Stomach (tissue), 4 donors: ENCODE measurements around the gene MTMR8.

Experiments used
- EP300 ChIP-seq: sonication (generic); formaldehyde crosslinking; IDR thresholded peaks from one replicate; pipeline ENCODE4 v1.6.1; 2017; ENCODE audit warnings: antibody characterized with exemption
- POLR2AphosphoS5 ChIP-seq, 3 donors: sonication (generic); formaldehyde crosslinking; IDR thresholded peaks; one replicate each; pipeline ENCODE4 v1.6.1; 2016; ENCODE audit warnings: antibody characterized with exemption in 3 of 3
- TF ChIP-seq, protein P1 (sequence below), 7 experiments: fragments of 450-650 bp in 4 of 7; fragments of 200-600 bp in 3 of 7; sonication (generic) in 3 of 7; IDR thresholded peaks; one replicate each; pipeline ENCODE4 v1.5.1; 2016 to 2019; ENCODE audit warnings: antibody characterized with exemption in 7 of 7, control low read depth in 2 of 7, mild to moderate bottlenecking in 1 of 7

DNA sequence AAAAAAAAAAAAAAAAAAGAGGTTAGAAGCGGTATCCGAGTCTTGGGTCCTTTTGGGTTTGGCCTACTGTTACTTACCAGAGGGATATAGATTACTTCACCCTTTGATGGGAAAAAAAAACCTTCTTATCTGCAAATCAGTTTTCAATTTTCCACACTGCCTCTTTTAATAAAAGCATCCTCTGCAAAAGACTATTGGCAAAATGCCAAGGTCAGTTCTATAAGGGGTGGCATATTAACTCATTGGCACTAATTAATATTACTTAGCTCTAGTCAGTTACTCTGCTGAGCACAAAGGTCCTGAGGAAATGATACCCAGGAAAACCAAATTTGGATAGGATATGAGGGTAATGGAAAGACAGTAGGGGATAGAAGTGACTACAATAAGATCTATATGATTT is 44.3 kb upstream of the MTMR8 start:
- TF ChIP-seq, protein P1, sequence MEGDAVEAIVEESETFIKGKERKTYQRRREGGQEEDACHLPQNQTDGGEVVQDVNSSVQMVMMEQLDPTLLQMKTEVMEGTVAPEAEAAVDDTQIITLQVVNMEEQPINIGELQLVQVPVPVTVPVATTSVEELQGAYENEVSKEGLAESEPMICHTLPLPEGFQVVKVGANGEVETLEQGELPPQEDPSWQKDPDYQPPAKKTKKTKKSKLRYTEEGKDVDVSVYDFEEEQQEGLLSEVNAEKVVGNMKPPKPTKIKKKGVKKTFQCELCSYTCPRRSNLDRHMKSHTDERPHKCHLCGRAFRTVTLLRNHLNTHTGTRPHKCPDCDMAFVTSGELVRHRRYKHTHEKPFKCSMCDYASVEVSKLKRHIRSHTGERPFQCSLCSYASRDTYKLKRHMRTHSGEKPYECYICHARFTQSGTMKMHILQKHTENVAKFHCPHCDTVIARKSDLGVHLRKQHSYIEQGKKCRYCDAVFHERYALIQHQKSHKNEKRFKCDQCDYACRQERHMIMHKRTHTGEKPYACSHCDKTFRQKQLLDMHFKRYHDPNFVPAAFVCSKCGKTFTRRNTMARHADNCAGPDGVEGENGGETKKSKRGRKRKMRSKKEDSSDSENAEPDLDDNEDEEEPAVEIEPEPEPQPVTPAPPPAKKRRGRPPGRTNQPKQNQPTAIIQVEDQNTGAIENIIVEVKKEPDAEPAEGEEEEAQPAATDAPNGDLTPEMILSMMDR (IDR thresholded peaks at IDR 0.05), result no peak
- TF ChIP-seq POLR2AphosphoS5 (IDR thresholded peaks at IDR 0.05), result no peak
- TF ChIP-seq EP300, result no peak
